SW 1271 (cell line): Measurements from ENCODE around the gene TXNDC11.
"Not testable (repeated sequence)": the region's sequence is repeated elsewhere in the genome, so short reads cannot be mapped to it uniquely, and the experiment has no call there.

ENCODE experiments used
- DNase-seq, 2 experiments: peaks; one replicate each; lab custom pipeline; 2025; lab: John Stamatoyannopoulos, UW

The TXNDC11 gene, protein sequence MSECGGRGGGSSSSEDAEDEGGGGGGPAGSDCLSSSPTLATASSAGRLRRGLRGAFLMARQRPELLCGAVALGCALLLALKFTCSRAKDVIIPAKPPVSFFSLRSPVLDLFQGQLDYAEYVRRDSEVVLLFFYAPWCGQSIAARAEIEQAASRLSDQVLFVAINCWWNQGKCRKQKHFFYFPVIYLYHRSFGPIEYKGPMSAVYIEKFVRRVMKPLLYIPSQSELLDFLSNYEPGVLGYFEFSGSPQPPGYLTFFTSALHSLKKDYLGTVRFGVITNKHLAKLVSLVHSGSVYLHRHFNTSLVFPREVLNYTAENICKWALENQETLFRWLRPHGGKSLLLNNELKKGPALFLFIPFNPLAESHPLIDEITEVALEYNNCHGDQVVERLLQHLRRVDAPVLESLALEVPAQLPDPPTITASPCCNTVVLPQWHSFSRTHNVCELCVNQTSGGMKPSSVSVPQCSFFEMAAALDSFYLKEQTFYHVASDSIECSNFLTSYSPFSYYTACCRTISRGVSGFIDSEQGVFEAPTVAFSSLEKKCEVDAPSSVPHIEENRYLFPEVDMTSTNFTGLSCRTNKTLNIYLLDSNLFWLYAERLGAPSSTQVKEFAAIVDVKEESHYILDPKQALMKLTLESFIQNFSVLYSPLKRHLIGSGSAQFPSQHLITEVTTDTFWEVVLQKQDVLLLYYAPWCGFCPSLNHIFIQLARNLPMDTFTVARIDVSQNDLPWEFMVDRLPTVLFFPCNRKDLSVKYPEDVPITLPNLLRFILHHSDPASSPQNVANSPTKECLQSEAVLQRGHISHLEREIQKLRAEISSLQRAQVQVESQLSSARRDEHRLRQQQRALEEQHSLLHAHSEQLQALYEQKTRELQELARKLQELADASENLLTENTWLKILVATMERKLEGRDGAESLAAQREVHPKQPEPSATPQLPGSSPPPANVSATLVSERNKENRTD

DNA sequence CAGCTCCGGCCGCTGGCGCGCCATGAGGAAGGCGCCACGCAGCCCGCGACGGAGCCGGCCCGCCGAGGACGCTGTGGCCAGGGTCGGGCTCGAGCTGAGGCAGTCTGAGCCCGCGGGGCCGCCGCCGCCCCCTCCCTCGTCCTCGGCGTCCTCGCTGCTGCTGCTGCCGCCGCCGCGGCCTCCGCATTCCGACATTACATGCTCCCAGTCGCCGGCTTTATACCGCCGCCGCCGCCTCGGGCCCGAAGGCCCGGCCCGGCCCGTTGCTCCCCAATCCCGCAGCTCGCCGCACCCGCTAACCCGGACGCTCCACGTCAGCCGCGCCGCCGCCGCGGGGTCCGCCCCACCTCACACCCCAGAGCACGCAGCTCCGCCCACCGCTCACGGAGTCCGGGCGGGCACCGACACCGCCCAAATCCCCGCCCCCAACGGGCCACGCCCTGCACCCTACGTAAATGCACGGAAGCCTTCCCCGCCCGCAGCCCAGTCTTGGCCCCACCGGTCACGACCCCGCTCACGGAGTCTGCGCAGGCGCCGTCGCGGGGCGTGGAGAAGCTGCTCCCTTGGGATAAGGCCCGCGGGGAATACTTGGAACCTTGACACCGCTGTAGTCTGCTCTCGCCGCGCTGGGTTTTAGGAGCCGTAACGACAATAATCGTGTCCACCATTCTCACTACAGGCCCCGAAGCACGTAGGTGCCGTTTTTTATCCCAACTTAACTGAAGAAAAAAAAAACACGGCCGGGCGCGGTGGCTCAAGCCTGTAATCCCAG lies at the start of gene TXNDC11:
Gene TXNDC11, minus strand, starts transcription at position 322 of the 772 bp plus-strand sequence. Its CDS starts 127 bp downstream, at position 195.
- peak; percentile 80 to 90 for DNase-seq

DNA sequence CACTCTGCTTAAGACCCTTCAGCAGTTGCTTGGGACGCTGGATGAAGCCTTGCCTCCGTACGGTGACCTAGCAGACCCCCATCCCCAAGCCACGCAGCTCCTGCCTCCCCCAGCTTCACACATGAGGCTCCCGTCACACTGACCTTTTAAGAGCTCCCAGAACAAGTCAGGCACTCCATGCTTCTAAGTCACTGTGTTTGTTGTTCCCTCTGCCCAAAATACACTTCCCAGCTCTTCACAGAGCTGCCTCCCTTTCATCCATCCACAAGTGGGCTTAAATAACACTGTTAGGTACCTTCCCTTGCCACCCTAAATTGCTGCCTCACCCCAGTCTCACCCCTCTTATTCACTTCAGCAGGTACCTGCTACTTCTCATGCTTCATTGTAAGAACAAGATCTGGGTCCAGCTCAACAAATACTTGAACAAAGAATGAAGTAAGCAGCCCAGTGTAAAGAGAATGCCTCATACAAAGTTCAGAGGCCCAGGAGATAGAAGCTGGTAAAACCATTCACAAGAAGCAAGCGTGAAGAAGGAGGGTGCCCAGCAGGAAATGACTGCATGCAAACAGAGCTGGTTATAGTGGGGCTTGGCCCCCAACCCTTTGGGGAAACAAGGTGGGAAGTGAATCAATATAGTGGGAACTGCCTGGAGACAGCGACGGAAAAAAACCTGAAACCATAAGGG lies 48.6 kb upstream of the TXNDC11 start:
- no peak for DNase-seq

DNA sequence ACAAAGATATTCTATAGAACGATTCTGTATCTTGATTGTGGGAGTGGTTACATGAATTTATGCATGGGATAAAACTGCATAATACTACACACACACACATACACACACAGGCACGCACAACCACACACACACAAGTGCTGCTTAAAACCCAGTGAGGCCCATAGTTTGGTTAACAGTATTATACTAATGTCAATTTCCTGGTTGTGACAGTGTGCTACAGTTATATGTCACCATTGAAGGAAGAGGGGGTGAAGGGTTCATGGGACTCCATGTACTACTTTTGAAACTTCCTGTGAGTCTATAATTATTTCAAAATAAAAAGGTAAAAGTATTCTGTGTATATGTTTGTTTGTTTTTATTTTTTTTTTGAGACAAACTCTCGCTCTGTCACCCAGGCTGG lies 46.3 kb upstream of the TXNDC11 start:
- DNase-seq: no peak

DNA sequence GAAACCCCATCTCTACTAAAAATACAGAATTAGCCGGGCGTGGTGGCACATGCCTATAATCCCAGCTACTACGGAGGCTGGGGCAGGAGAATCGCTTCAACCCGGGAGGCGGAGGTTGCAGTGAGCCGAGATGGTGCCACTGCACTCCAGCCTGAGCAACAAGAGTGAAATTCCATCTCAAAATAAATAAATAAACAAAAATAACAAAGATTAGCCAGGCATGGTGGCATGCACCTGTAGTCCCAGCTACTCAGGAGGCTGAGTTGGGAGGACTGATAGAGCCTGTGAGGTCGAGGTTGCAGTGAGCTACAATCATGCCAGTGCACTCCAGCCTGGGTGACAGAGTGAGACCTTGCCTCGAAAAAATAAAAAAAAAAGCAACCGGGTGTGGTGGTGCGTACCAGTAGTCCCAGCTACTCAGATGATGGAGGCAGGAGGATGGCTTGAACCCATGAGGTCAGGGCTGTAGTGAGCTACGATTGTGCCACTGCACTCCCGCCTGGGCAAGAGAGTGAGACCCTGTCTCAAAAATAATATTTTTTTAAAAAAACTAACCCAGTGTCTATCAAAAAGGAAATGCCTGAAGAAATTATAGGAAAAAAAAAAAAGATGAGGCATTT lies 42.4 kb upstream of the TXNDC11 start:
- DNase-seq: not testable (repeated sequence)

DNA sequence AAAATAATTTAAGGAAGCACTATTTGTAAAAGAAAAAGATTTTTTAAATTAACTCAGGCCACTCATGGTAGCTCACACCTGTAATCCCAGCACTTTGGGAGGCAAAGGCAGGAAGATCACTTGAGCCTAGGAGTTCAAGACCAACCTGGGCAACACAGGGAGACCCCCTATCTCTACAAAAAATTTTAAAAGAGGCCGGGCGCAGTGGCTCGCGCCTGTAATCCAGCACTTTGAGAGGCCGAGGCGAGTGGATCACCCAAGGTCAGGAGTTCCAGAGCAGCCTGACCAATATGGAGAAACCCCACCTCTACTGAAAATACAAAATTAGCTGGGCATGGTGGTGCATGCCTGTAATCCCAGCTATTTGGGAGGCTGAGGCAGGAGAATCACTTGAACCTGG lies 41.7 kb upstream of the TXNDC11 start:
- DNase-seq: not testable (repeated sequence)

DNA sequence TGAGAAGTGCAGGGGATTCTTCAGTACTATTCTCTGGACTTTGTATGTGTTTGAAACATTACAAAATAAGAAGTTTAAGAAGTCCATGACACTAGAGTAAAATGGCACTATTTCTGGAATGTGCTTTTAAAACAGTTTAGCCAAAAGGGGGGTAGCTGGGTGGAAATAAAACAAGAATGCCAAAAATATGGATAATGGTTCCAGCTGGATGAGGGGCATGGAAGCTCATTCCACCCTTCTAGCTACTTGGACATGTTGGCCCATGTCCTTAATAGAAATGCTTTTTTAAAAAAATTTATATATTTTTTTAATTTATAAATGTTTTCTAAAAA lies 41.3 kb upstream of the TXNDC11 start:
- DNase-seq: no peak

DNA sequence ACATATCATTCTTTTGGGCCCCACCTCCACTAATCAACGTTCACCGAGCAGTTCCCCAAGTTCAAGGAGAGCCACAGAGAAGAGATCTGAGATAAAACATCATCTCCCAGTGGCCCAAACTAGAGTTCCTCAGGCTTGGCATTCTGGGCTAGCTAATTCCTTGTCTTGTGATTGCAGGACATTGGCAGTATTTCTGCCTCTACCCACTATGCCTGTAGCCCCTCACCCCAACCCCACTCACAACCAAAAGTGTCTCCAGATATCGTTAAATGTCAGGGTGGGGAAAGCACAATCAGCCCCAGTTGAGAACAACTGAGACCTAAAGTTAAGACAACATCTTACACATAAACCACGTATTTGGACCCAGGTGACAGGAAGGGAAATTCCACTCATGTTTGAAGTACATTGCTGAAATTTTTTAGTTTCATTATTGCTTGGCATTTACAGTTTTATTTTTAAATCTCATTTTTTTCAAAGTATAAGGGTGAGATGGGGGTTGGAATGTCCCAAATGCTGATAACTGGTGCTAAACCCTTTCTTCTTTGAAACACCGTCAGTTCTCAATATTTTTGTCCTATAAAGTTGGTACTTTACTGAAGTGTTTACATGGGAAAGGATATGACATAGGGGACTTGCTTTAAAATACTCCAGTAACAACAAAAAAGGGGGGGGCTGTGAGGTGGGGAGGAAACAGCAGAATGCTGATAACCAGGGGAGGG lies 40.8 kb upstream of the TXNDC11 start:
- peak in 1 of 2 experiments; percentile 65 for DNase-seq

DNA sequence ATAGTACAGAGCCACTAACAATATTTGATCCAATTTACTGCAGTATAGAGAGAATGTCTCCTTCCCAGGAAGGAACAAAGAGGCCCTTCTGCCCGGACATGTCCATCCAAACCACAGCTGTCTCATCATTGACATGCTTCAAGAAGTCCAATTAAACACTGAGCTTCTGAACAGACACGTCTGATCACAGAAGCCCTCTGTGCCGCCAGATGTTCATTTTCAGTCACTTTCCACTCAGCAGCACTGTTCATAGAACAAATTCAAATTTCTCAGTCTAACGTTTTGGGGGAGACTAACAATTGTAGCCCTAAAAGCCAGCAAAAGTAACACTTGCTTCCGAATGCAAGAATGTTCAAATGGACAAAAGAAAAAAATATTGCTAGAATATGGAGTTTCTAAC lies 39.1 kb upstream of the TXNDC11 start:
- DNase-seq: no peak

DNA sequence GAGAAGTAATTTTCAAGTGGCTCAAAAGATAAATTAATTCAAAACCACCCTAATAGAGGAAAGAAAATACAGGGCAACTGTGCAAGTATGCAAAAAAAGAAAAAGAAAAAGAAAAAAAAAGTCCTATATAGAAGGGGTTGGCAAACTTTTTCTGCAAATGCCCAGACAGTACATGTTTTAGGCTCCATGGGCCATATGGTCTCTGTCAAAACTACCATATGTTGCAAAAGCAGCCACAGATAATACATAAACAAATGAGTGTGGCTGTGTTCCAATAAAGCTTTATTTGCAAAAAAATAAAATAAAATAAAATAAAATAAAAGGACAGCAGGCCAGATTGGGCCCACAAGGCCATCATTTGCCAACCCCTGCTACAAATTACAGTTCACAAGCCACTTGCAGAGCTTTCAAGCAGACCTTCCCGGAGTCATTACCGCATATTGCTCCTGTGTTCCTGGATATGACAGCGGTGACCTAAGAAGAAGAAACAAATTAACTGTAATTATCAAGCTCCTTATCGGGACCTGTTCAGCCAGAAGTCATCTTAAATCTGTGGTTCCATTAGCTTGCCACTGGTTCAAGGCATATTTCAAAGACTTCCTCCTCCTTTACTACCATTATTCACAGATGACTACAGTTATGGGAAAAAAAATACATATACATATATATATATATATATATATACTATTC lies 38.5 kb upstream of the TXNDC11 start:
- no peak for DNase-seq

DNA sequence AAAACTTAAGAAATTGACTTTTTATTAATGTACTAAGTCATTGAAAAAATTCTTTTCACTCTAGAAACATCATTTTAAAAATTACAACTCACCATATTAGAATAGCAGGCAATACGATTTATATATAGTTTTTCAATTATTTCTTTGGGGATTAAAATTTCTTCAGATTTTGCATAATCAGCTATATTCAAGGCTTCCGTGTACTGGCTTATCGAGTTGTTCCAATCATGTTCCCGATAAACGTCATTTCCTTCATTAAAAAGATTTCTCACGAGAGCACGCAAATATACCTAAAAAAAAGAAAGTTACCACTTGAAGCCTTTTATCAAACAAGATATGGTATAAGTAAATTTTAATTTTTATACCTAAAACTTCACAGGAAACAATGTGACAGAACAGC lies 36.4 kb upstream of the TXNDC11 start:
- DNase-seq: no peak

DNA sequence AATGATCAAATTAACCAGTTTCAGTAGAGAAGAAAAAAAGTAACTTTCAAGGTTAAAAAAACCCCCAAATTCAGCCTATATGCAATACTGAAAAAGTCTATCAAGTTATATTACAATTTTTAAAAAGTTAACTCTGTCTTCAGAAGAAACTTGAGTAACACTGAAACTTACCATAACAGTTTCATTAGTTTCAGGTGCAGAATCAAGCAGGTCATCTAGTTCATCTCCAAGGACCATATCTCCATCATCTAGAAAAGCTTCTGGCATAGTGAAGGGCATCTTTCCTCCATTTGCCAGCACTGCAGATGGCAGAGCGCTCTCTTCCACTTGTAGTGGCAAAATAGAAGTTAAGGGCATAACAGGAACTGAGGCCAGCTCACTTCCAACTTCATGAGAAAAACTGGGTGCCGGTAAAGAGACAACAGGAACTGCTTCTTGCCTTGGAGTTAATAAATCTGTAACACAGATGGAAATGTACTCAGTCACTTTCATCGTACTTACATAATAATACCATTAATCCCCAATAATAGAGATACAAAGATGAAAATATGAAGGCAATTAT lies 31.5 kb upstream of the TXNDC11 start:
- DNase-seq: no peak

DNA sequence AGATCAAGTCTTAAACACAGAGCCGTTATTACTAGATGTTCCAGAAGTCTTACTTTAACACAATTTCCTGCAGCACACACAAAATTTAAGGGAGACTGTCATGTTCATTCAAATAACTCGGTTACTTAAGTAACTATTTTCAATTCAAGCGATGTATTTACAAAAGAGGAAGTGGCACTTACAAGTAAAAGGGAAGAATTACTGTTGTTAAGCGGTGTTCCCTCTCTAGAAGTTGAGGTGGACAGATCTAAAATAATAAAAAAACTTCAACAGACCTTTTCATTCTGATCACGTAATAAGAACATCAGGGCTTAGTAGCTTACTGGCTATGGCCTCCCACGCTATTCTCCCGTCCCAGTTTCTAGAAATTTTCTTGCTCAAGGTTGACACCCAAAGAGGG lies 26.2 kb upstream of the TXNDC11 start:
- DNase-seq: no peak

DNA sequence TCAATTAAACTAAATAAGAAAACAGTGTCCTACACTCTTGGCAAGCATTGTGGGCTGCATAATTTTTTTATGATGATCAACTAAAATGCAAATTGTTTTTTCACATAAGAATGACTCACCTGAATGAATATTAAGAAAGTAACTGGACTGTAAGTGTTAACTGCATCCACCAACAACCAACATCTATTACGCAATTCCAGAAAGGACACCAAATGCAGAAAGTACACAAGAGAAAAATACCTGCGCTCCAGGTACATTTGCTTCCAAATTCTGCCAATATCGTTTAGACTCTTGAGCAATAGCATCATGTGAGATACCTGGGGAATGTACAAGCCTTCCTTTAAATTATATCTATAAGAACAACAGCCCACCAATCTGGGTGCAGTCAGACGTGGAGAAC lies 19.8 kb upstream of the TXNDC11 start:
- DNase-seq: no peak

DNA sequence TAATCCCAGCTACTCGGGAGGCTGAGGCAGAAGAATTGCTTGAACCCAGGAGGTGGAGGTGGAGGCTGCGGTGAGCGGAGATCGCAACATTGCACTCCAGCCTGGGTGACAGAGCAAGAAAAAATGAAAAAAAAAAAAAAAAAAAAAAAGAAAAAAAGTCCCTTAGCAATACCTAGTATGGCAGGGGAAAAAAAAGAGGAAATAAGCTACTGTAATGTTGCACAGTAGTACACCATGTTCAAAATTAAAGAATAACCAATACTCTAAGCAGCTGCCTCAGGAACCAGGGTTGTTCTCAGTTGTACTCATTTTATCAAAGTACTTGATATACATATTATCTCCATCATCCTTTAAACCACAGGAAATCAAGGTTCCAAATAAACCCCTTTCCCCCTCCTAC lies 17.3 kb upstream of the TXNDC11 start:
- no peak for DNase-seq

DNA sequence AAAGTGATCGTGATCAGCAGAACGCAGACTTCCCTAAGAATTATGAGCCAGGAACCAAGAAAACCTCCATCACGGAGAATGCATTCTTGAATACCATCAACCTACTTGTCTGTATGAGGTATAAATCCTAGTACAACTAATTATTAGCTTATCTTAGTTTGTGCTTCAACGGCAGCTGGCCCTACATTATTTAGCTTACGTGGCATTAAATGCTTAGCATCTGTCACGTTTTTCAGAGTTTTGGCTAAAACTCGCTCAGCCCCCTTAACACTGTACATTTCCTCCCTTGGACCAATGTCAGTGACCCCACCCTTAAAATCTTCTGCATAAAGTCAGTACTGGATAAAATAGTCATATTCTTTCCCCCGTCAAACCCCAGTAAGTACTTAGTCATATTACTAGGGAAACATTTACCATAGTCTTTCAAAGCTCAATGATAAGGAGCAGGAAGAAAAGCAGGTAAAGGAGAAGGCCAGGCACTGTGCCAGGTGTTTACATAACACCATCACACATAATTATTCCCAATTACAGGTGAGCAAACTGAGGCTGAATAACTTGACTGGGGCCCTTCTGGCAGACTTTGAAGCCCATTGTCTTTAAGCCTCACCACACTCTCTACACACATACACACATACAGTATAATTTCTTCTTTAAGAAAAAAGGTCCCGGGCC lies 16.6 kb upstream of the TXNDC11 start:
- DNase-seq: no peak

DNA sequence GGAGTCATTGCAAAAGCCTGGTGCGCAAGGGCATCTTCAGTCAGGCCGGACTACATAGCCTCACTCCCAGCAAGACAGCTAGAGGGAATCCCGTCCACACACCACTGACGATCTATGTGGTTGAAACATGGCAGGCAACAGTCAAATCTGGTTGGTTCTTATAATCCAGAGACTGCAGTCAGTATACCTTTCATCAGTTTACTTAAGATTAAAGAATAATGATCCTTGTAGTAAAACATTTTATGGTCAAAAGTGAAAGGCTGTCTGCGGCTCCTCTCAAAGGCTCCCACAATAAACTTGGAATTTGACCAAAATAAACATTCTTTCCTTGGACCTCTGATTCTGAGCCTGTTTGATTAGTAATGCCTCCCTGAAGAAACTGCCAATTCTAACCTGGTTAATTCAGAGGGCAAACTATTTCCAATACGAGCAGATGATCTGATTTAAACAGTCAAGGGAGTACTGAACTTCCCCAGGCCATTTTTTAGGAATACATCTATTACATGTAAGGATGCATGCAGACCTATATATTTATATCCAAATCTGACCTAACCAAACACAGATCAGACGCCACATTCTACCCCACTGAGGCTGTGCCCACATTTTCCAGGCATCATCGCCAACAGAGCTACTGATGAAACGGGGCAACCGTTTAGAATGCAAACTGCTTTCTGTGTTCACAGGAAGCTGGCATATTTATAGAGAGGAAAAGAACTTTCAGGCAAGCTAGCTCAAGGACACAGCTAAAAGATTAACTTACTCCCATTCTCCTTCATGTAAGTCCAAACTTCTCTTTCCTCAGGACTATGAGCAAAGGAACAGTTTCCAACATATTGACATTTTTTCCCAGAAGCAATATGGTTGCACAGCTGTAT lies 15.3 kb upstream of the TXNDC11 start:
- DNase-seq: no peak

DNA sequence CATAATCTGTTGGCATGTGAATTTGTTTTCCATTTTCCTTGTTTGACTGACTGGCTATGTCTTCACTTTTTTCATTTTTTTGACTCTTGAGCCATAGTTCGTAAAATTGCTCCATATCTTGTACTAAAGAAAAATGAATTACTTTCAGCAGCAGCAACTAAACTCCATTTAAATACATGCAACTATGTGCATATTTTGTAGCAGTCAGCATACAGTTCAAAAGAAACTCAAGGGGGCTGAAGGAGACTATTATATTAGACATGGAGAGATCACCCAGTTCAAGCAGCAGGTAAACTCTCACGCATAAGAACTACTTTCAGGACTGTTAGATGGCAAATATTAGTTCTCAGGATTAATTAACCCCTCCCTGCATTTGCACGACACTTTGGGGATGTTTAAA lies 13.6 kb upstream of the TXNDC11 start:
- no peak for DNase-seq
